ENCODE measurements around the gene RDM1.

DNA sequence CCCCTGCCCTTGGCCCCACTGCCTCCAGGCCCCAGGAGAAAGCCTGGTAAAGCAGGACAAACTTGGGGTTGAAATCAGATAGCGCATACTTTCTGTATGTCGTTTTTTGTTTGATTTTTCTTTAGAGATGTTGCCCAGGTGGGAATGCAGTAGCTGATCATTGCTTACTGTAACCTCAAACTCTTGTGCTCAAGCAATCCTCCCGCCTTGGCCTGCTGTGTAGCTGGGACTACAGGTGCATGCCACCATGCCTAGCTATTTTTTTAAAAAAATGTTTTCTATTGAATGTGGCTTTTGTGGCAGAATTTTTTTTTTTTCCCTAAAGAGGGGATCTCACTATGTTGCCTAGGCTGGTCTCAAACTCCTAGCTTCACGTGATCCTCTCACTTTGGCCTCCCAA lies 39.3 kb downstream of the RDM1 start:
- TF ChIP-seq CSDC2 (CRISPR knock-in tag; IDR thresholded peaks at IDR 0.05) (no peak), ZNF70 (CRISPR knock-in tag; IDR thresholded peaks at IDR 0.05) (no peak), RARB (CRISPR knock-in tag; IDR thresholded peaks at IDR 0.05) (no peak), TOX (CRISPR knock-in tag; IDR thresholded peaks at IDR 0.05; ENCODE audit: borderline replicate concordance) (no peak), ZFP3 (CRISPR knock-in tag; IDR thresholded peaks at IDR 0.05) (no peak), ESRRG (CRISPR knock-in tag; IDR thresholded peaks at IDR 0.05) (no peak), ARNTL (CRISPR knock-in tag; IDR thresholded peaks at IDR 0.05; ENCODE audit: borderline replicate concordance, low read depth) (no peak)
- TF ChIP-seq, protein P1, sequence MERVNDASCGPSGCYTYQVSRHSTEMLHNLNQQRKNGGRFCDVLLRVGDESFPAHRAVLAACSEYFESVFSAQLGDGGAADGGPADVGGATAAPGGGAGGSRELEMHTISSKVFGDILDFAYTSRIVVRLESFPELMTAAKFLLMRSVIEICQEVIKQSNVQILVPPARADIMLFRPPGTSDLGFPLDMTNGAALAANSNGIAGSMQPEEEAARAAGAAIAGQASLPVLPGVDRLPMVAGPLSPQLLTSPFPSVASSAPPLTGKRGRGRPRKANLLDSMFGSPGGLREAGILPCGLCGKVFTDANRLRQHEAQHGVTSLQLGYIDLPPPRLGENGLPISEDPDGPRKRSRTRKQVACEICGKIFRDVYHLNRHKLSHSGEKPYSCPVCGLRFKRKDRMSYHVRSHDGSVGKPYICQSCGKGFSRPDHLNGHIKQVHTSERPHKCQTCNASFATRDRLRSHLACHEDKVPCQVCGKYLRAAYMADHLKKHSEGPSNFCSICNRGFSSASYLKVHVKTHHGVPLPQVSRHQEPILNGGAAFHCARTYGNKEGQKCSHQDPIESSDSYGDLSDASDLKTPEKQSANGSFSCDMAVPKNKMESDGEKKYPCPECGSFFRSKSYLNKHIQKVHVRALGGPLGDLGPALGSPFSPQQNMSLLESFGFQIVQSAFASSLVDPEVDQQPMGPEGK (CRISPR knock-in tag; IDR thresholded peaks at IDR 0.05; ENCODE audit: borderline replicate concordance) = no peak
- TF ChIP-seq, protein P2, sequence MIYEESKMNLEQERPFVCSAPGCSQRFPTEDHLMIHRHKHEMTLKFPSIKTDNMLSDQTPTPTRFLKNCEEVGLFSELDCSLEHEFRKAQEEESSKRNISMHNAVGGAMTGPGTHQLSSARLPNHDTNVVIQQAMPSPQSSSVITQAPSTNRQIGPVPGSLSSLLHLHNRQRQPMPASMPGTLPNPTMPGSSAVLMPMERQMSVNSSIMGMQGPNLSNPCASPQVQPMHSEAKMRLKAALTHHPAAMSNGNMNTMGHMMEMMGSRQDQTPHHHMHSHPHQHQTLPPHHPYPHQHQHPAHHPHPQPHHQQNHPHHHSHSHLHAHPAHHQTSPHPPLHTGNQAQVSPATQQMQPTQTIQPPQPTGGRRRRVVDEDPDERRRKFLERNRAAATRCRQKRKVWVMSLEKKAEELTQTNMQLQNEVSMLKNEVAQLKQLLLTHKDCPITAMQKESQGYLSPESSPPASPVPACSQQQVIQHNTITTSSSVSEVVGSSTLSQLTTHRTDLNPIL (CRISPR knock-in tag; IDR thresholded peaks at IDR 0.05; ENCODE audit: low read depth) = no peak
- TF ChIP-seq, protein P3, sequence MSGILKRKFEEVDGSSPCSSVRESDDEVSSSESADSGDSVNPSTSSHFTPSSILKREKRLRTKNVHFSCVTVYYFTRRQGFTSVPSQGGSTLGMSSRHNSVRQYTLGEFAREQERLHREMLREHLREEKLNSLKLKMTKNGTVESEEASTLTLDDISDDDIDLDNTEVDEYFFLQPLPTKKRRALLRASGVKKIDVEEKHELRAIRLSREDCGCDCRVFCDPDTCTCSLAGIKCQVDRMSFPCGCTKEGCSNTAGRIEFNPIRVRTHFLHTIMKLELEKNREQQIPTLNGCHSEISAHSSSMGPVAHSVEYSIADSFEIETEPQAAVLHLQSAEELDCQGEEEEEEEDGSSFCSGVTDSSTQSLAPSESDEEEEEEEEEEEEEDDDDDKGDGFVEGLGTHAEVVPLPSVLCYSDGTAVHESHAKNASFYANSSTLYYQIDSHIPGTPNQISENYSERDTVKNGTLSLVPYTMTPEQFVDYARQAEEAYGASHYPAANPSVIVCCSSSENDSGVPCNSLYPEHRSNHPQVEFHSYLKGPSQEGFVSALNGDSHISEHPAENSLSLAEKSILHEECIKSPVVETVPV (CRISPR knock-in tag; IDR thresholded peaks at IDR 0.05) = no peak

Data from SK-N-SH treated with all-trans-retinoic acid at 6 μM for 48 hours (cell line).